Astrocyte (in vitro differentiated cells and primary cell): Measurements from ENCODE around the gene DOCK2.

Source experiments
- EZH2 ChIP-seq: IDR thresholded peaks from 2 replicates; pipeline ENCODE4 v1.6.1; 2012; ENCODE audit warnings: mild to moderate bottlenecking, low read length, inconsistent platforms; ENCODE audit not compliant: insufficient read depth
- TF ChIP-seq, protein P1 (sequence below): IDR thresholded peaks from 2 replicates; pipeline ENCODE4 v1.5.1; 2011; ENCODE audit warnings: low read depth, mild to moderate bottlenecking, inconsistent platforms, low read length, moderate library complexity; ENCODE audit not compliant: insufficient read depth

- TF ChIP-seq, protein P1, sequence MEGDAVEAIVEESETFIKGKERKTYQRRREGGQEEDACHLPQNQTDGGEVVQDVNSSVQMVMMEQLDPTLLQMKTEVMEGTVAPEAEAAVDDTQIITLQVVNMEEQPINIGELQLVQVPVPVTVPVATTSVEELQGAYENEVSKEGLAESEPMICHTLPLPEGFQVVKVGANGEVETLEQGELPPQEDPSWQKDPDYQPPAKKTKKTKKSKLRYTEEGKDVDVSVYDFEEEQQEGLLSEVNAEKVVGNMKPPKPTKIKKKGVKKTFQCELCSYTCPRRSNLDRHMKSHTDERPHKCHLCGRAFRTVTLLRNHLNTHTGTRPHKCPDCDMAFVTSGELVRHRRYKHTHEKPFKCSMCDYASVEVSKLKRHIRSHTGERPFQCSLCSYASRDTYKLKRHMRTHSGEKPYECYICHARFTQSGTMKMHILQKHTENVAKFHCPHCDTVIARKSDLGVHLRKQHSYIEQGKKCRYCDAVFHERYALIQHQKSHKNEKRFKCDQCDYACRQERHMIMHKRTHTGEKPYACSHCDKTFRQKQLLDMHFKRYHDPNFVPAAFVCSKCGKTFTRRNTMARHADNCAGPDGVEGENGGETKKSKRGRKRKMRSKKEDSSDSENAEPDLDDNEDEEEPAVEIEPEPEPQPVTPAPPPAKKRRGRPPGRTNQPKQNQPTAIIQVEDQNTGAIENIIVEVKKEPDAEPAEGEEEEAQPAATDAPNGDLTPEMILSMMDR: no peak
- no peak for TF ChIP-seq EZH2
Observed at GRCh38 chr5:169707686-169708085, 70.6 kb downstream of the DOCK2 start.
